HepG2 (cell line): Measurements from ENCODE around the gene CAPN14. TPM values are rescaled to one million over a fixed set of nuclear protein-coding genes. Genes with fewer than 3 reads are reported as not detected.

ENCODE experiments used
- ATAC-seq: fragments of 200-7000 bp; cut with Tn5 transposase; 3 replicates; pipeline ENCODE4 v1.9.1; 2020; ENCODE audit warnings: mild to moderate bottlenecking, moderate library complexity
- BruUV-seq: library from RNA; stranded (reverse); fragments of 400-500 nt; replicated peaks from 2 replicates; lab custom pipeline; 2021; lab: Mats Ljungman, UMichigan
- CTCF ChIA-PET: fragments of 300-600 bp; formaldehyde crosslinking; extraction: SDS; loops from one replicate; lab custom pipeline; 2021; ENCODE audit warnings: low total read pairs, inconsistent platforms, low intra/inter-chr PET ratio; lab: Yijun Ruan, JAX
- POLR2A ChIA-PET: fragments of 350-600 bp; sonication (Branson Sonifier 250); formaldehyde crosslinking; loops from one replicate; lab custom pipeline; 2020; ENCODE audit warnings: antibody characterized with exemption, inconsistent platforms; lab: Yijun Ruan, JAX
- DNase-seq: peaks from one replicate; pipeline ENCODE4 v3.0.0-alpha.2; 2015; ENCODE audit warnings: low spot score
- FAIRE-seq: peaks from 3 replicates; lab custom pipeline; 2011; peaks lifted over from hg19 to GRCh38; lab: Jason Lieb, UNC
- H2AFZ ChIP-seq: one replicate; pipeline ENCODE4 v1.6.1; 2011; ENCODE audit warnings: low read length, inconsistent platforms
- H3K27ac ChIP-seq: fragments of 300-600 bp; 3 replicates; pipeline ENCODE4 v1.8.0; 2011; ENCODE audit warnings: mixed run types, mild to moderate bottlenecking, mixed read lengths, low read length, inconsistent platforms; ENCODE audit not compliant: insufficient read depth; ENCODE audit errors: extremely low read length
- H3K27me3 ChIP-seq, 2 experiments: fragments of 200-600 bp in 1 of 2; 2 replicates in 1 of 2; 3 replicates in 1 of 2; pipeline versions ENCODE4 v1.6.0 to v1.8.0; 2011; ENCODE audit warnings: low read length in 2 of 2, mild to moderate bottlenecking in 2 of 2, moderate library complexity in 2 of 2, inconsistent platforms in 1 of 2; ENCODE audit not compliant: insufficient read depth in 2 of 2, control insufficient read depth in 1 of 2
- H3K36me3 ChIP-seq, 2 experiments: fragments of 200-600 bp in 1 of 2; replicated peaks in 1 of 2; 2 replicates in 1 of 2; 3 replicates in 1 of 2; pipeline versions ENCODE4 v1.5.1 to v1.8.0; 2011; ENCODE audit warnings: low read length in 2 of 2, inconsistent platforms in 1 of 2; ENCODE audit not compliant: insufficient read depth in 2 of 2, control insufficient read depth in 1 of 2
- H3K4me1 ChIP-seq: 2 replicates; pipeline ENCODE4 v1.5.1; 2012; ENCODE audit warnings: low read length, inconsistent platforms; ENCODE audit not compliant: insufficient read depth
- H3K4me2 ChIP-seq: 2 replicates; pipeline ENCODE4 v1.6.0; 2011; ENCODE audit warnings: low read depth, low read length, inconsistent platforms
- H3K4me3 ChIP-seq, 3 experiments: fragments of 200-600 bp in 1 of 3; sonication (generic), shearing (Covaris generic) in 1 of 3; replicated peaks in 1 of 3; 2 replicates each; pipeline ENCODE4 v1.5.1; 2011 to 2016; ENCODE audit warnings: low read length in 3 of 3, inconsistent platforms in 2 of 3, low read depth in 2 of 3, mild to moderate bottlenecking in 2 of 3, control low read depth in 1 of 3, mixed read lengths in 1 of 3; ENCODE audit not compliant: insufficient read depth in 1 of 3
- H3K79me2 ChIP-seq: one replicate; pipeline ENCODE4 v1.6.1; 2011; ENCODE audit warnings: low read length, inconsistent platforms; ENCODE audit not compliant: insufficient read depth
- H3K9ac ChIP-seq: 2 replicates; pipeline ENCODE4 v1.6.0; 2011; ENCODE audit warnings: mild to moderate bottlenecking, low read depth, low read length, inconsistent platforms; ENCODE audit not compliant: insufficient read depth
- H3K9me3 ChIP-seq: 2 replicates; pipeline ENCODE4 v1.5.1; 2012; ENCODE audit warnings: mild to moderate bottlenecking, low read length
- H4K20me1 ChIP-seq: 2 replicates; pipeline ENCODE4 v1.6.0; 2011; ENCODE audit warnings: inconsistent platforms, mild to moderate bottlenecking, low read length, moderate library complexity; ENCODE audit not compliant: insufficient read depth
- ATF3 ChIP-seq: sonication (generic); formaldehyde crosslinking; IDR thresholded peaks from 2 replicates; pipeline ENCODE4 v1.4.0; 2020; ENCODE audit warnings: missing genetic modification reagents
- BORCS8-MEF2B ChIP-seq: sonication (generic); formaldehyde crosslinking; IDR thresholded peaks from 2 replicates; pipeline ENCODE4 v1.8.0; 2022; ENCODE audit warnings: mild to moderate bottlenecking, missing genetic modification reagents
- CSRNP1 ChIP-seq: sonication (generic); formaldehyde crosslinking; IDR thresholded peaks from 2 replicates; pipeline ENCODE4 v1.8.1; 2023; ENCODE audit warnings: mild to moderate bottlenecking, missing genetic modification reagents
- EHMT2 ChIP-seq: fragments of 200-600 bp; sonication (generic); IDR thresholded peaks from 2 replicates; pipeline ENCODE4 v1.7.0; 2017; ENCODE audit warnings: antibody characterized with exemption, low read depth, low read length, borderline replicate concordance
- JARID2 ChIP-seq: sonication (generic); formaldehyde crosslinking; IDR thresholded peaks from 2 replicates; pipeline ENCODE4 v1.8.1; 2023; ENCODE audit warnings: missing genetic modification reagents, inconsistent platforms; ENCODE audit not compliant: insufficient replicate concordance
- JUN ChIP-seq: sonication (generic); formaldehyde crosslinking; IDR thresholded peaks from 2 replicates; pipeline ENCODE4 v1.4.0; 2020; ENCODE audit warnings: mild to moderate bottlenecking, missing genetic modification reagents
- PCBP2 ChIP-seq: fragments of 200-400 bp; formaldehyde crosslinking; optimal IDR thresholded peaks from 2 replicates; pipeline ENCODE3; 2018; ENCODE audit warnings: low read length, low read depth; ENCODE audit not compliant: poor library complexity, severe bottlenecking
- PPARG ChIP-seq: conservative IDR thresholded peaks from 2 replicates; pipeline ENCODE4 v1.6.1; 2016; ENCODE audit warnings: missing biosample characterization, missing genetic modification reagents
- SMAD9 ChIP-seq: sonication (generic); formaldehyde crosslinking; IDR thresholded peaks from 2 replicates; pipeline ENCODE4 v1.5.1; 2020; ENCODE audit warnings: mild to moderate bottlenecking, missing genetic modification reagents
- SMC3 ChIP-seq: IDR thresholded peaks from 2 replicates; pipeline ENCODE4 v1.6.1; 2011; ENCODE audit warnings: low read length, improper control_type of control experiment
- SPEN ChIP-seq: sonication (generic); formaldehyde crosslinking; IDR thresholded peaks from 2 replicates; pipeline ENCODE4 v1.5.1; 2020; ENCODE audit warnings: low read depth, mild to moderate bottlenecking, missing genetic modification reagents
- ZBTB20 ChIP-seq: sonication (generic); formaldehyde crosslinking; IDR thresholded peaks from 2 replicates; pipeline ENCODE4 v1.8.1; 2023; ENCODE audit warnings: missing genetic modification reagents, low read depth, mild to moderate bottlenecking, borderline replicate concordance
- ZBTB38 ChIP-seq: sonication (generic); formaldehyde crosslinking; IDR thresholded peaks from 2 replicates; pipeline ENCODE4 v1.5.1; 2020; ENCODE audit warnings: mild to moderate bottlenecking, missing genetic modification reagents
- ZMYM3 ChIP-seq: sonication (generic); formaldehyde crosslinking; IDR thresholded peaks from 2 replicates; pipeline ENCODE4 v1.5.1; 2020; ENCODE audit warnings: mild to moderate bottlenecking, missing genetic modification reagents
- ZNF563 ChIP-seq: sonication (generic); formaldehyde crosslinking; IDR thresholded peaks from 2 replicates; pipeline ENCODE4 v1.8.0; 2022; ENCODE audit warnings: mild to moderate bottlenecking, moderate library complexity, missing genetic modification reagents
- ZNF564 ChIP-seq: sonication (generic); formaldehyde crosslinking; IDR thresholded peaks from 2 replicates; pipeline ENCODE4 v1.8.1; 2023; ENCODE audit warnings: mild to moderate bottlenecking, missing genetic modification reagents
- WGBS: methylation state at CpG from one replicate; pipeline ENCODE4 v1.1.6; 2017; ENCODE audit warnings: low lambda C conversion rate; 5-methylcytosine and 5-hydroxymethylcytosine counted together
- in situ Hi-C: cut with HindIII; loops from 2 replicates; pipeline ENCODE4 v1.10.0; 2017; ENCODE audit warnings: low pct_unique_long_range_greater_than_20kb; ENCODE audit not compliant: extremely low pct_ligation_motif_present
- intact Hi-C: fragments of 100-400 bp; cut with micrococcal nuclease; formaldehyde crosslinking; loops from one replicate; pipeline ENCODE4 v1.10.0; 2022; ENCODE audit not compliant: unreplicated experiment
- polyA plus RNA-seq, 8 experiments: library from polyadenylated mRNA; depleted of rRNA in 3 of 8; stranded (reverse) in 7 of 8; unstranded in 1 of 8; fragments of >200 nt; fragmentation: Illumina TruSeq in 4 of 8; extraction: Trizol in 4 of 8; gene quantifications; 2 replicates each; pipeline versions ENCODE4 v1.2.1 to v1.2.3, GENCODE V29; 2011 to 2016; ENCODE audit warnings: low read depth in 4 of 8, missing spikeins in 1 of 8, mixed read lengths in 1 of 8; ENCODE audit not compliant: insufficient read depth in 1 of 8
- total RNA-seq, 5 experiments: library from RNA; depleted of rRNA; stranded (reverse); fragments of >200 nt; fragmentation: Illumina TruSeq; extraction: Trizol; gene quantifications; 2 replicates each; pipeline ENCODE4 v1.2.3, GENCODE V29; 2016; ENCODE audit warnings: low read depth in 1 of 5

The CAPN14 gene
- total and polyA plus RNA-seq, 2 of the 13 experiments (the other 11 are each of a cell fraction or from before 2014, with no cell fraction given), result not detected

- no peaks in the 10 kb centered on the region for H4K20me1 ChIP-seq
- in situ Hi-C loops (no loop called here), intact Hi-C loops (no loop called here)
- ATAC-seq (no peak), FAIRE-seq (no peak), DNase-seq (no peak)
- no peaks in the 10 kb centered on the region for H3K79me2 ChIP-seq
- no peak overlapping the region for H3K27ac ChIP-seq
- no peak overlapping the region for H3K4me3 ChIP-seq
- TF ChIP-seq BORCS8-MEF2B (CRISPR knock-in tag), result no peak
- TF ChIP-seq ZMYM3, result no peak
- TF ChIP-seq ZBTB20 (CRISPR knock-in tag), result no peak
- TF ChIP-seq ZBTB38 (CRISPR knock-in tag), result no peak
- TF ChIP-seq ZNF563 (CRISPR knock-in tag), result no peak
- no peak for TF ChIP-seq JUN (CRISPR knock-in tag)
- no peak for TF ChIP-seq ZNF564 (CRISPR knock-in tag)
- TF ChIP-seq PPARG, result no peak
- no peak for TF ChIP-seq CSRNP1 (CRISPR knock-in tag)
- TF ChIP-seq PCBP2, result no peak
- no peak for TF ChIP-seq SPEN (CRISPR knock-in tag)
- TF ChIP-seq SMAD9 (CRISPR knock-in tag), result no peak
- no peak for TF ChIP-seq EHMT2
- TF ChIP-seq JARID2 (CRISPR knock-in tag), result no peak
- no peak for TF ChIP-seq ATF3 (CRISPR knock-in tag)
- no peak for TF ChIP-seq SMC3
- H3K36me3 ChIP-seq, result no peaks in the 10 kb centered on the region
- no peak overlapping the region for H2AFZ ChIP-seq
- POLR2A ChIA-PET, result no interaction called here
- 0% methylated on average over 2 of the region's 2 CpGs for WGBS
- H3K4me1 ChIP-seq, result no peaks in the 10 kb centered on the region
- no TSS peak for BruUV-seq
- H3K4me2 ChIP-seq, result no peak overlapping the region
- CTCF ChIA-PET, result no interaction called here
- H3K9ac ChIP-seq, result no peak overlapping the region
- peaks cover 0 to 6% of the 10 kb centered on the region in 2 experiments; a peak in 2 of 5 replicates for H3K27me3 ChIP-seq
- H3K9me3 ChIP-seq, result no peaks in the 10 kb centered on the region
These were observed 9.5 kb downstream of the CAPN14 start for GRCh38 chr2:31207790-31208189.
